Choroid plexus epithelial cell (primary cell): ENCODE data around the gene MTG2.

Experiments used
- DNase-seq: peaks from one replicate; pipeline ENCODE4 v3.0.0-alpha.2; 2010; ENCODE audit warnings: low read depth
- H3K4me3 ChIP-seq: 2 replicates; pipeline ENCODE4 v1.5.1; 2011; ENCODE audit warnings: low read depth, mild to moderate bottlenecking, control low read depth, low read length, moderate library complexity
- TF ChIP-seq, protein P1 (sequence below): conservative IDR thresholded peaks from 2 replicates; pipeline ENCODE4 v1.5.1; 2011; ENCODE audit warnings: low read depth, mild to moderate bottlenecking, control low read depth, inconsistent platforms, low read length, moderate library complexity

Gene MTG2

DNA sequence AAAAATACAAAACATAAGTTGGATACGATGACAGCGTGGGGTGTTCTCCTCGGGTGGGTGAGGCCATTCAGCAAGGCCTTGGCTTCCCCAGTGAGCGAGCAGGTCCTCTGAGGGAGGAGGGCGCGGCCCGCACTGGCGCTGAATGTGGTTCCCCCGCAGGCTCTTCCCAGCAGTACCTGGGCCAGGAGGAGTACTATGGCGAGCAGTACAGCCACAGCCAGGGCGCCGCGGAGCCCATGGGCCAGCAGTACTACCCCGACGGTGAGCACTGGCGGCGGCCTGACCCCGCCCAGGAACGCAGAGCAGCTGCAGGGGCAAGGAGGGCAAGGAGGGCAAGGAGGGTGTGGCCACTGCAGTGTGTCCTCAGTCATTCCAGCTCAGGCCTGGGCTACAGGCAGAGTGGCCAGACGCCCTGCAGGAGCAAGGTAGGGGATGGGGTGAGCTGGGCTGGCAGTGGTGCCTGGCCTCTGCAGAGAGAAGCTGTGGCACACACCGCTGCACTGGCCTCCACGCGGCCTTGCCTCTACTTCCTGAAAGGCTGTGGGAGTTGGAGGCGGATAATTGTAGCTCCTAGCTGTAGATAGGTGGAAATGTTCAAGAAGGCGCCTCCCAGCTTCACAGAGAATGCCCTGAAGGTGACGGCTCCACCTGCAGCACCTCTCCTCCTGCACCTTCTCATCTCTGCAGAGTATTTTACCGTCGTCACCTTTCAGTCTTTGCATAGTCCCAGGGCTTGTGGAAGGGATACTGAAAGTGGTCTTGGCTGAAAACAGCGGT lies 18.7 kb upstream of the MTG2 start:
- H3K4me3 ChIP-seq = no peak overlapping the region
- TF ChIP-seq, protein P1, sequence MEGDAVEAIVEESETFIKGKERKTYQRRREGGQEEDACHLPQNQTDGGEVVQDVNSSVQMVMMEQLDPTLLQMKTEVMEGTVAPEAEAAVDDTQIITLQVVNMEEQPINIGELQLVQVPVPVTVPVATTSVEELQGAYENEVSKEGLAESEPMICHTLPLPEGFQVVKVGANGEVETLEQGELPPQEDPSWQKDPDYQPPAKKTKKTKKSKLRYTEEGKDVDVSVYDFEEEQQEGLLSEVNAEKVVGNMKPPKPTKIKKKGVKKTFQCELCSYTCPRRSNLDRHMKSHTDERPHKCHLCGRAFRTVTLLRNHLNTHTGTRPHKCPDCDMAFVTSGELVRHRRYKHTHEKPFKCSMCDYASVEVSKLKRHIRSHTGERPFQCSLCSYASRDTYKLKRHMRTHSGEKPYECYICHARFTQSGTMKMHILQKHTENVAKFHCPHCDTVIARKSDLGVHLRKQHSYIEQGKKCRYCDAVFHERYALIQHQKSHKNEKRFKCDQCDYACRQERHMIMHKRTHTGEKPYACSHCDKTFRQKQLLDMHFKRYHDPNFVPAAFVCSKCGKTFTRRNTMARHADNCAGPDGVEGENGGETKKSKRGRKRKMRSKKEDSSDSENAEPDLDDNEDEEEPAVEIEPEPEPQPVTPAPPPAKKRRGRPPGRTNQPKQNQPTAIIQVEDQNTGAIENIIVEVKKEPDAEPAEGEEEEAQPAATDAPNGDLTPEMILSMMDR = no peak
- no peak for DNase-seq

DNA sequence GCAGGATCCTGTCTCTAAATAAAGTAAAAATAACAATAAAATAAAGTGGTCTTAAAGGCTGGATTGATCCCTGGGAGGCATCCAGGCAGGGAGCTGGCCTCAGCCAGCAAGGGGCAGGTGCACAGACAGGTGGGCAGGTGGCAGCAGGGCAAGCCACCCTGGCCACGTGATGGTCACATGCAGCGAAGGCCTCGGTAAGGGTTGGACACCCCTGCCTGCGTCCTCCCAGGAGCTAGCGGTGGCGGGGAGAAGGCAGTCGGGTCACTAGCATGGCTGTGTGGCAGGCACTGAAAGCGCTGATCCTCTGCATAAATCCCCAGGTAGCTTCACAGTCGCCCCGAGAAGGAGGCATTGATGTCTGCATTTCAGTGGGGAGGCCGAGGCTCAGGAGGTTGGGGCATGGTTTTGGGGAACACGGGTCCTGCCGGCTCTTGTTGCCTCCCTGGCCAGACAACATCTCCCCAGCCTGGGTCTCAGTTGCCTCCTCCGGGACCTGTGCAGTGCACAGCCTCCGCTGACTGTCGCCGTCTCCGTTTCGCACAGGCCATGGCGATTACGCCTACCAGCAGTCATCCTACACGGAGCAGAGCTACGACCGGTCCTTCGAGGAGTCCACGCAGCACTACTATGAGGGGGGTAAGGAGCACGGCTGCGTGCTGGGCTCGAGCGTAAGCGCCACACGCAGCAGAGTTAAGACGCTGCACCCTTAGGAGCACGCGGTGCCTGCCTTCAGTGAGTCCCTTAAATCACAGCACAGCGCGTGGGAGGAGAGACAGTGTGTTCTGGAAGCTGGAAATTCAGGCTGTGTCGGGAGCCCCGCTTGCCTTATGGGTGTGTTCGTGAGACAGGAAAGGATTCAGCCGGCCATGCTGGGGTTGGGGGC lies 17.7 kb upstream of the MTG2 start:
- TF ChIP-seq, protein P1 = no peak
- DNase-seq = no peak
- H3K4me3 ChIP-seq = no peak overlapping the region

DNA sequence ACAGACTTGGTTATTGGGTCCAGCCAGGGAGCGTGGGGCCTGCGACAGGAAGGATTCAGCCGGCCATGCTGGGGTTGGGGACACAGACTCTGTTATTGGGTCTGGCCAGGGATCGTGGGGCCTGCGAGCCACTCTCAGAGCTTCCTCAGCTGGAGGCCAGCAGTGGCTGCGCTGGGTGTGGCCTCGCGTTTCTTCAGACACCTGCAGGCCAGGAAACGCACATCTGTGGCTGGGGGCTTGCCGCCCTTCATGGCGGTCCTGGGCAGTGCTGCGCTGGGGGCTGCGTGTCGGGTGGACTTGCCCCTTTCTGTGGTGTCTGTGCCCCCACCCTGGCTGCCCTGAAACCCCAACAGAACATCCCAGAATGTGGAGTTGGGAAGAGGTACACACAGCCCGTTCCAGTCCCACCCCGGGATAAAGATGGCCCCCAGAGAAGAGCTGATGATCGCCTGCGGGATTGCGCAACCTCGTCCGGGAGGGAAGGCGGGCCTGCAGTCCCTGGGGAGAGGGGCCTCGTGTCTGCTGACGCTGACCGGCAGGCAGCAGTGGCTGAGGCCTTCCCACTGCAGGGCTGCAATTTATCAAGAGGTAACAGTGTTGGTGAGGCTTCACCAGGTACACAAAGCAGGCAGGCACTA lies 16.9 kb upstream of the MTG2 start:
- no peak for DNase-seq
- TF ChIP-seq, protein P1 = no peak
- no peak overlapping the region for H3K4me3 ChIP-seq

DNA sequence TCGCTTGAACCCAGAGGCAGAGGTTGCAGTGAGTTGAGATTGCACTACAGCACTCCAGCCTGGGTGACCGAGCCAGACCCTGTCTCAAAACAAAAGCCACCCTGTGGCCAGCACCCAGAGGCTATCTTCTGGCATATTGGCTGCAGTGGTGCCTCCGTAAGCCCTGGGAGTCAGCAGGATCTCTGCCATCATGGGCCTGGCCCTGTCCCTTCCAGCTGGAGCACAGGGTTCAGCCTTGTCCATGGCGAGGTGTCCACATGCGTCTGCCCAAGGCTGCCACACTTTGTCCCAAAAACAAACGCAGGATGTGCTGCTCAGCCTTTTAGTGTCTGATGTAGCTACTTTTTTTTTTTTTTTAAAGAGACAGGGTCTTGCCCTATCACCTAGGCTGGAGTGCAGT lies 15.4 kb upstream of the MTG2 start:
- TF ChIP-seq, protein P1 = no peak
- H3K4me3 ChIP-seq = no peak overlapping the region
- no peak for DNase-seq

DNA sequence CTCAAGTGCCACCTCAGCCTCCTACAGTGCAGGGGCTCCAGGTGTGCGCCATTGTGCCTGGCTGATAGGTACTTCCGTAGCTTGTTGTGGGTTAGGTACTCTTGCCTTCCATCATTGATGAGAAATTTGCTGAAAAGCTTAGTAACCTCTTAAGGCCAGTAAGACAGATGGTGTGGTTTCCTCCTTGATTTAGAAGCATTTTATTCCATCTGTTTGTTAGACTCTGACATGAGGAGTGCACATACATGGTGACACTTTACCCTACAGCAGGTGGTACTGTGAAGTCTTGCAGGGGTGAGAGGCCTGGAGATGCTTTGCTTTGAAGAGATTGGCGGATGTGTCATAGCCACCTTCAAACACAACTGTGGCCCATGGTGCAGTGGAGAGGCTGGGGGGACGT lies 14.8 kb upstream of the MTG2 start:
- TF ChIP-seq, protein P1 = no peak
- no peak overlapping the region for H3K4me3 ChIP-seq
- no peak for DNase-seq

DNA sequence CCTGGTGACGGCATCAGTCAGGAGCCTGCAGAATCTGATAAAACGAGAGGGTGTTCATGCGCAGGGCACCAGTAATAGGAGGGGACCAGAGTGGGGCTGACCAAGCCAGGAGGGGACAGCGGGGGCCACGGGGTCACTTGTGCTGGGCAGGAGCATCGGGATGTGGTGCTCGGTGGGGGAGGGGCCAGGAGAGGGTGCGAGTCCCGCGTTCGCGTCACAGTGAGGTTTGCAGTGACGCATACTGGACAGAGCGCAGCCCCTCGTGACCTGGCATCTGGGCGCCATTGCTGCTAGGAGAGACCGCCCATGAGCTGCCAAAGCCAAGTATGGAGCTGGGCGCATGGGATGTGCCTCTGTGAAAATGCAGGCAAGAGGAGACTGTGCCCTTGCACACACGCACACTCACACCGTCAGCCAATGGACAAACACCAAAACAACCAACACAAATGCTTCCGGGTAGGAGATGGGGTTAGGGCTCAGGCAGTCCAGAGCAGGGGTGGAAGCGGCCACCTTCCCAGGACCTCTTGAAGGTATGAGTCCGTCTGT lies 13.9 kb upstream of the MTG2 start:
- no peak overlapping the region for H3K4me3 ChIP-seq
- TF ChIP-seq, protein P1 = no peak
- no peak for DNase-seq
